B cell (primary cell): ENCODE measurements around the gene TCF25.

Source experiments
- CTCF ChIP-seq: fragments of 200-600 bp; IDR thresholded peaks from one replicate; pipeline ENCODE4 v1.8.0; 2022; ENCODE audit warnings: antibody characterized with exemption, mild to moderate bottlenecking
- EZH2 ChIP-seq: IDR thresholded peaks from 2 replicates; pipeline ENCODE4 v1.6.1; 2012; ENCODE audit warnings: borderline replicate concordance, low read depth, mild to moderate bottlenecking, moderate library complexity, low read length; ENCODE audit not compliant: insufficient read depth, poor library complexity, severe bottlenecking

GRCh38 chr16:89917773-89918452 lies 44.5 kb downstream of the TCF25 start:
- TF ChIP-seq CTCF (no peak), EZH2 (no peak)
